Astrocyte (in vitro differentiated cells and primary cell): ENCODE data around the gene SGCE. TPM values are rescaled to one million over a fixed set of nuclear protein-coding genes. Genes with fewer than 3 reads are reported as not detected.

ENCODE experiments used
- DNase-seq: peaks from one replicate; pipeline ENCODE4 v3.0.0-alpha.2; 2010; ENCODE audit warnings: low read depth
- FAIRE-seq: peaks from 2 replicates; lab custom pipeline; 2011; peaks lifted over from hg19 to GRCh38; lab: Jason Lieb, UNC
- H2AFZ ChIP-seq: 2 replicates; pipeline ENCODE4 v1.6.0; 2012; ENCODE audit warnings: low read depth, low read length, inconsistent platforms
- H3K27ac ChIP-seq: 2 replicates; pipeline ENCODE4 v1.5.1; 2011; ENCODE audit warnings: low read depth, low read length, inconsistent platforms
- H3K27me3 ChIP-seq: 2 replicates; pipeline ENCODE4 v1.6.0; 2011; ENCODE audit warnings: low read length, inconsistent platforms; ENCODE audit not compliant: insufficient read depth
- H3K36me3 ChIP-seq: 2 replicates; pipeline ENCODE4 v1.5.1; 2011; ENCODE audit warnings: low read length, inconsistent platforms; ENCODE audit not compliant: insufficient read depth
- H3K4me1 ChIP-seq: 2 replicates; pipeline ENCODE4 v1.5.1; 2011; ENCODE audit warnings: low read length, inconsistent platforms; ENCODE audit not compliant: insufficient read depth
- H3K4me2 ChIP-seq: 2 replicates; pipeline ENCODE4 v1.6.0; 2012; ENCODE audit warnings: low read length, inconsistent platforms
- H3K4me3 ChIP-seq: 2 replicates; pipeline ENCODE4 v1.5.1; 2011; ENCODE audit warnings: low read depth, mild to moderate bottlenecking, low read length, inconsistent platforms; ENCODE audit not compliant: insufficient read depth
- H3K79me2 ChIP-seq: 2 replicates; pipeline ENCODE4 v1.6.0; 2012; ENCODE audit warnings: mild to moderate bottlenecking, low read length, inconsistent platforms; ENCODE audit not compliant: insufficient read depth
- H3K9ac ChIP-seq: 2 replicates; pipeline ENCODE4 v1.6.0; 2012; ENCODE audit warnings: mild to moderate bottlenecking, low read length, inconsistent platforms
- H3K9me3 ChIP-seq: 2 replicates; pipeline ENCODE4 v1.5.1; 2012; ENCODE audit warnings: low read depth, mild to moderate bottlenecking, low read length, inconsistent platforms; ENCODE audit not compliant: insufficient read depth
- H4K20me1 ChIP-seq: 2 replicates; pipeline ENCODE4 v1.6.0; 2012; ENCODE audit warnings: low read length, inconsistent platforms; ENCODE audit not compliant: insufficient read depth
- H3K27ac Mint-ChIP-seq: one replicate; pipeline ENCODE4 v1.8.0; 2021; ENCODE audit warnings: mild to moderate bottlenecking, mixed read lengths; ENCODE audit not compliant: unreplicated experiment
- H3K27me3 Mint-ChIP-seq: one replicate; pipeline ENCODE4 v1.8.0; 2021; ENCODE audit warnings: low read depth, mixed read lengths; ENCODE audit not compliant: unreplicated experiment
- H3K36me3 Mint-ChIP-seq: one replicate; pipeline ENCODE4 v1.8.0; 2021; ENCODE audit warnings: low read depth, mixed read lengths; ENCODE audit not compliant: unreplicated experiment
- H3K4me1 Mint-ChIP-seq: one replicate; pipeline ENCODE4 v1.8.0; 2021; ENCODE audit warnings: low read depth, mixed read lengths; ENCODE audit not compliant: unreplicated experiment
- H3K4me3 Mint-ChIP-seq: one replicate; pipeline ENCODE4 v1.8.0; 2021; ENCODE audit warnings: mild to moderate bottlenecking, moderate library complexity, mixed read lengths; ENCODE audit not compliant: unreplicated experiment
- H3K9me3 Mint-ChIP-seq: one replicate; pipeline ENCODE4 v1.8.0; 2021; ENCODE audit warnings: mild to moderate bottlenecking, mixed read lengths; ENCODE audit not compliant: unreplicated experiment
- EZH2 ChIP-seq: IDR thresholded peaks from 2 replicates; pipeline ENCODE4 v1.6.1; 2012; ENCODE audit warnings: mild to moderate bottlenecking, low read length, inconsistent platforms; ENCODE audit not compliant: insufficient read depth
- total RNA-seq: library from RNA; stranded (reverse); gene quantifications from 2 replicates; pipeline ENCODE4 v1.2.1, GENCODE V29; 2021
- TF ChIP-seq, protein P1 (sequence below): IDR thresholded peaks from 2 replicates; pipeline ENCODE4 v1.5.1; 2011; ENCODE audit warnings: low read depth, mild to moderate bottlenecking, inconsistent platforms, low read length, moderate library complexity; ENCODE audit not compliant: insufficient read depth

Gene SGCE
- total RNA-seq, 1 donor from 2014 or later, result 33.4 TPM

GRCh38 chr7:94615666-94616065 lies 40.3 kb downstream of the SGCE start:
- no peaks in the 10 kb centered on the region for H3K79me2 ChIP-seq

GRCh38 chr7:94612661-94613060 lies 43.3 kb downstream of the SGCE start:
- Histone ChIP-seq H3K4me1 (no peaks in the 10 kb centered on the region), H3K9me3 (no peaks in the 10 kb centered on the region), H3K9ac (no peak overlapping the region), H4K20me1 (no peaks in the 10 kb centered on the region), H3K36me3 (no peaks in the 10 kb centered on the region), H3K4me2 (no peak overlapping the region), H2AFZ (no peak overlapping the region), H3K79me2 (no peaks in the 10 kb centered on the region), H3K4me3 (no peak overlapping the region), H3K27me3 (no peaks in the 10 kb centered on the region), H3K27ac (no peak overlapping the region)
- Mint-ChIP-seq H3K9me3 (no peaks in the 10 kb centered on the region), H3K27ac (no peak overlapping the region), H3K36me3 (peaks cover 8% of the 10 kb centered on the region), H3K4me3 (no peak overlapping the region), H3K27me3 (no peaks in the 10 kb centered on the region), H3K4me1 (peaks cover under 1% of the 10 kb centered on the region)
- no peak for DNase-seq
- TF ChIP-seq EZH2, result no peak
- TF ChIP-seq, protein P1, sequence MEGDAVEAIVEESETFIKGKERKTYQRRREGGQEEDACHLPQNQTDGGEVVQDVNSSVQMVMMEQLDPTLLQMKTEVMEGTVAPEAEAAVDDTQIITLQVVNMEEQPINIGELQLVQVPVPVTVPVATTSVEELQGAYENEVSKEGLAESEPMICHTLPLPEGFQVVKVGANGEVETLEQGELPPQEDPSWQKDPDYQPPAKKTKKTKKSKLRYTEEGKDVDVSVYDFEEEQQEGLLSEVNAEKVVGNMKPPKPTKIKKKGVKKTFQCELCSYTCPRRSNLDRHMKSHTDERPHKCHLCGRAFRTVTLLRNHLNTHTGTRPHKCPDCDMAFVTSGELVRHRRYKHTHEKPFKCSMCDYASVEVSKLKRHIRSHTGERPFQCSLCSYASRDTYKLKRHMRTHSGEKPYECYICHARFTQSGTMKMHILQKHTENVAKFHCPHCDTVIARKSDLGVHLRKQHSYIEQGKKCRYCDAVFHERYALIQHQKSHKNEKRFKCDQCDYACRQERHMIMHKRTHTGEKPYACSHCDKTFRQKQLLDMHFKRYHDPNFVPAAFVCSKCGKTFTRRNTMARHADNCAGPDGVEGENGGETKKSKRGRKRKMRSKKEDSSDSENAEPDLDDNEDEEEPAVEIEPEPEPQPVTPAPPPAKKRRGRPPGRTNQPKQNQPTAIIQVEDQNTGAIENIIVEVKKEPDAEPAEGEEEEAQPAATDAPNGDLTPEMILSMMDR, result no peak
- FAIRE-seq, result no peak

More at GRCh38 chr7:94615666-94616065, 40.3 kb downstream of the SGCE start:
- Histone ChIP-seq H3K4me1 (peaks cover 2% of the 10 kb centered on the region), H3K27ac (no peak overlapping the region), H2AFZ (no peak overlapping the region), H4K20me1 (no peaks in the 10 kb centered on the region), H3K4me2 (no peak overlapping the region), H3K9me3 (no peaks in the 10 kb centered on the region), H3K4me3 (no peak overlapping the region), H3K36me3 (no peaks in the 10 kb centered on the region), H3K9ac (no peak overlapping the region), H3K27me3 (no peaks in the 10 kb centered on the region)
- H3K27ac Mint-ChIP-seq, result no peak overlapping the region
- peaks cover 5% of the 10 kb centered on the region for H3K36me3 Mint-ChIP-seq
- no peaks in the 10 kb centered on the region for H3K27me3 Mint-ChIP-seq
- FAIRE-seq (no peak), DNase-seq (no peak)
- TF ChIP-seq EZH2, result no peak
- TF ChIP-seq, protein P1, result no peak
- no peak overlapping the region for H3K4me3 Mint-ChIP-seq
- H3K9me3 Mint-ChIP-seq, result no peaks in the 10 kb centered on the region
- peaks cover 11% of the 10 kb centered on the region for H3K4me1 Mint-ChIP-seq

DNA sequence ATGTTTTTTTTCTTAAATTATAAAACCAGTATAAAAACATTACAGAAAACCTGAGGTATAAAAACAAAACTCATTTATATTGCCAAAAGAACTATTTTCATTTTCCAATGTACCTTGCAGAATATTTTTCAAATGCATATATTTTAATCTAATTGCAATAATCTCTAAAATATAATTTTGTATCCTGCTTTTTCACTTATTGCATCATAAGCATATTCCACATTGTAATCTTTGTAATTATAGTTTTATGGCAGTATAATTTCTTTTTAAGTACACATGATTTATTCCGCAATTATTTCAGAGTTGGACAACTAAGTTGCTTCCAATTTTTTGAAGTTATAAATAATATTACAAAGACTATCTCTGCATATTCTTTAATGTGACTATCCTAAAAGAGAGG lies 43.7 kb downstream of the SGCE start:
- no peaks in the 10 kb centered on the region for H3K36me3 ChIP-seq

More for the DNA sequence above, 43.7 kb downstream of the SGCE start:
- Mint-ChIP-seq H3K36me3 (peaks cover 8% of the 10 kb centered on the region), H3K4me1 (no peaks in the 10 kb centered on the region), H3K27ac (no peak overlapping the region), H3K4me3 (no peak overlapping the region), H3K27me3 (no peaks in the 10 kb centered on the region), H3K9me3 (no peaks in the 10 kb centered on the region)
- FAIRE-seq (no peak), DNase-seq (no peak)
- Histone ChIP-seq H3K4me2 (no peak overlapping the region), H3K27me3 (no peaks in the 10 kb centered on the region), H3K79me2 (no peaks in the 10 kb centered on the region), H3K9me3 (no peaks in the 10 kb centered on the region), H4K20me1 (no peaks in the 10 kb centered on the region), H3K4me3 (no peak overlapping the region), H3K9ac (no peak overlapping the region), H3K4me1 (no peaks in the 10 kb centered on the region), H3K27ac (no peak overlapping the region), H2AFZ (no peak overlapping the region)
- TF ChIP-seq, protein P1, result no peak
- TF ChIP-seq EZH2, result no peak
